T follicular helper cell (primary cell): Measurements from ENCODE around the gene PTPRCAP.
"Not testable (repeated sequence)": the region's sequence is repeated elsewhere in the genome, so short reads cannot be mapped to it uniquely, and the experiment has no call there.

Source experiments
- DNase-seq: peaks from one replicate; pipeline ENCODE4 v3.0.0-alpha.2; 2020; ENCODE audit warnings: low read depth
- total RNA-seq, 2 experiments: gene quantifications; one replicate each; lab custom pipeline; 2026; lab: John Stamatoyannopoulos, UW

The PTPRCAP gene
- 0 reads per million in 2 experiments for total RNA-seq

GRCh38 chr11:67437082-67437808, at the start of gene PTPRCAP:
TSS of gene PTPRCAP (minus strand) at chr11:67437682. CDS start at chr11:67437619, 63 bp downstream.
- peak; percentile 74 for DNase-seq

DNA sequence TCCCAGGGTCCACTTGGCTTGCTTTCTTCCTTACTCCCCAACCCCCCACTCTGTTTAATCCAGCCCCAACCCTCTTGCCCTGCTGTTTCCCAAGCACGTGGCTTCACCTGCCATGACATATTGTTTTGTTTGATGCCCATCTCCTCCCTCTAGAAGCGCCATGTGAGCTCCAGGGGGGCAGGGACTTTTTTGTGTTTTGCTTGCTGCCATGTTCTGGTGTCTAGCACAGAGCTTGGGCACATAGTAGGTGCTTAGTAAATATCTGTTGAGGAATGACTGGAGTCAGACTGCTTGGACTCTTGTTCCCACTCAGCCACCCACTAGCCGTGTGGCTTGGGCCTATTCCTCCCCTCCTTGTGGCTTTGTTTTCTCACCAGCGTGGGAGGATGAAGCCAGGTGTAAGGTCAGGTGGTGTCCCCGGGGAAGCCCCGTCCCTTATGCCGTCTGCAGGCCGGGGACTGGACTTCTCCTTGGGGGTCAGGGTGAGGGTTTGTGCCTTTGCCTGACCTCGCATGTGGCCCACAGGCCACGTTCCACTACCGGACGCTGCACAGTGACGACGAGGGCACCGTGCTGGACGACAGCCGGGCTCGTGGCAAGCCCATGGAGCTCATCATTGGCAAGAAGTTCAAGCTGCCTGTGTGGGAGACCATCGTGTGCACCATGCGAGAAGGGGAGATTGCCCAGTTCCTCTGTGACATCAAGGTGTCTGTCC, 49.2 kb upstream of the PTPRCAP start:
- DNase-seq, result no peak

DNA sequence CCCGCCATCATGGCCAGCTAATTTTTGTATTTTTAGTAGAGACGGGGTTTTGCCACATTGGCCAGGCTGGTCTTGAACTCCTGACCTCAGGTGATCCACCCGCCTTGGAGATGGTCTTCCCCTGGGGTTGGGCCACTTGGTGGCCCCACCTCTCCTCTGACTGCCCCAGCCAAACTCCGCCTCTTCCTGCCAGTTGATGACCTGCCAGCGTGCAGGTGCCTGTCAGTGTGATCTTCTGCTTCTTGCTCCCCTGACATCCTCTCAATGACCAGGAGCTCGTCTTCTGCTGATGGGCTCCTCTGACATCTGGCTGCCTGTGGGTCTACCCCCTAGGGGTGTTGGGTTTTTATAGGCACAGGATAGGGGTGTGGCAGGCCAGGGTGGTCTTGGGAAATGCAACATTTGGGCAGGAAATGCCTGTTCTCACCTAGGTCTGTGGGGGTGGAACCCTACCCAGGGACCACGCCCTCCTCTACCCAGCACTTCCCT, 48.4 kb upstream of the PTPRCAP start:
- DNase-seq, result not testable (repeated sequence)

DNA sequence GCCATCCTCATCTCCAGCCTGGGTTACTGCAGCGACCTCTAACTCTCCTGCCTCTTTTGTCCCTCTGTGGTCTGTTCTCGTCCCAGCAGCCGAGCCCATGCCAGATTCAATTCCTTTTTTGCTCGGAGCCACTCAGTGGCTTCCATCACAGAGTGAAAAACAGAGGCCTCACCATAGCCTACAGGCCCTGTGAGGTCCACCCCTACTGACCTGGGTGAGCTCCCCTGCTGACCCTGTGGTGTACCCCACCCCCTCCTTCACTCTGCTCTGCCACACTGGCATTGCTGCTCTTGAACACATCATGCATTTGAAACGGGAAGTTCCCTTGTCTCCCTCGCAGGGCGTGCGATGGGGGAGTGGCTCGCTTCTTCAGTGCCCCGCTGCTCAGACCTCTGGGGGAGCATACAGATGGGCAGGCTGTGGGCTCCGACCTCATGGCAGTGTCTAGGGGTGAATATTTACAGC, 47.4 kb upstream of the PTPRCAP start:
- no peak for DNase-seq

DNA sequence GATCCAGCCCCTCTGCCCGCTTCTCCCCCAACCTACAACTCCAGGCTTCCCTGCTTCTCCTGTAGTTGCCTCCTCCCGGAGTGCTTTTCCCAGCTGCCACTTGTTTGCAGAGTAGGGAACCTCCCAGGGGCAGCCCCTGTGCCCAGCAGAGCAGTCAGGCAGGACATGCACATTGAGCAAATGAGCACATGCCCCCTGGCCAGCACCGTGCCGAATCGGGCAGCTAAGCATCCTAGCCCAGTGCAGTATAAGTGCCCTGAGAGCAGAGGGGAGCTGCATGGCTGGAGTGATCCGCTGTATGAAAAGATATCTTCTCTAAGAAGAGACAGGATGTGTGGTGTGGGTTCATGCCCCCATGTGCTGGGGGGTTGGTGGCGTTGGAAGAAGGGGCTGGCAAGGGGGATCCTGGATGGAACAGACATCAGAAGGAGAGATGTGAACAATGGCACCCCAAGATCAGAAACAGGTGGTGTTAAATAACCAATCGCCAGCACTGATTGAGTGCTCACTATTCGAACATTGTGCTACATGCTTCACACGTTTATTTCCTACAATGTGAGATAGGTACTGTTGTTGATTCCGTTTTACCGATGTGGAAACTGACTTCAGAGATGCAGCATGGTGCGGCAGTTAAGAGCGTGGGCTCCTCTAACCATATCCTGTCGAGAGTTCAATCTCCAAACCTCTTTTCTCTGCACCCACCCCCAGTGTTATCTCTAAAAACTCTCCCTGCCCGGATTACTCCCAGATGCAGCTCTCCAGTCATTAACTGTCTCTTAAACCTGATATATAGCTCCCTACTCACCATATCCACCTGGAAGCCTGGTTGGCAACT, 46.6 kb upstream of the PTPRCAP start:
- DNase-seq, result no peak

- peak; percentile 97 for DNase-seq
Observed at GRCh38 chr11:67482827-67483798, 45.6 kb upstream of the PTPRCAP start, which contains the start of gene AIP. TSS of gene AIP (plus strand) at chr11:67483026. CDS start at chr11:67483159, 133 bp downstream.

DNA sequence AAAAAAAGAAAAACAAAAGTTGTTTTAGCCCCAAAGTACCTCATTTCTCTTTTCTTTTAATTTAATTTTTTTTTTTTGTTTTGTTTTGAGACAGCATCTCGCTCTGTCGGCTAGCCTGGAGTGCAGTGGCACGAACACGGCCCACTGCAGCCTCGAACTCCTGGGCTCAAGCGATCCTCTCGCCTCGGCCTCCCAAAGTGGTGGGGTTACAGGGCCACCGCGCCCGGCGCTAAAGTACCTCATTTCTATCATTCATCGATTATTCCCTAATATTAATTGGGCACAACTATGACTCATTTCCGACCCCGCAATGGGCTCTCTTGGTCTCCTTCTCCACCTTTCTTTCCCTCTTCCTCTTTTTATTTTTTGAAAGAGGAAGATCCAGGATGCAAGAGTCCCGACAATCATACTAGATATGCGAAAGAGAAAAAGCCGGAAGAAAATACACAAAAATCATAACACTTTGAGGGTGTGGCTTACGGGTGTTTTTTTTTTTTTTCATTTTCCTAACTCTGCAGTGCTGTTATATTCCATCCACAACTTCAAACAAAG, 44.9 kb upstream of the PTPRCAP start:
- DNase-seq, result no peak

- DNase-seq, result not testable (repeated sequence)
Observed at GRCh38 chr11:67477344-67478050, 40.0 kb upstream of the PTPRCAP start.

DNA sequence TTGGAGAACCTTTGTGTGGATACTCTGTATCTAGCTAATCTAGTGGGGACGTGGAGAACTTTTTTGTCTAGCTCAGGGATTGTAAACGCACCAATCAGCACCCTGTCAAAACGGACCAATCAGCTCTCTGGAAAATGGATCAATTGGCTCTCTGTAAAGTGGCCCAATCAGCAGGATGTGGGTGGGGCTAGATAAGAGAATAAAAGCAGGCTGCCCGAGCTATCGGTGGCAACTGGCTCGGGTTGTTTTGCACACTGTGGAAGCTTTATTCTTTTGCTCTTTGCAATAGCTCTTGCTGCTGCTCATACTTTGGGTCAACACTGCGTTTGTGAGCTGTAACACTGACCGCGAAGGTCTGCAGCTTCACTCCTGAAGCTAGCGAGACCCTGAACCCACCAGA, 39.2 kb upstream of the PTPRCAP start:
- not testable (repeated sequence) for DNase-seq

DNA sequence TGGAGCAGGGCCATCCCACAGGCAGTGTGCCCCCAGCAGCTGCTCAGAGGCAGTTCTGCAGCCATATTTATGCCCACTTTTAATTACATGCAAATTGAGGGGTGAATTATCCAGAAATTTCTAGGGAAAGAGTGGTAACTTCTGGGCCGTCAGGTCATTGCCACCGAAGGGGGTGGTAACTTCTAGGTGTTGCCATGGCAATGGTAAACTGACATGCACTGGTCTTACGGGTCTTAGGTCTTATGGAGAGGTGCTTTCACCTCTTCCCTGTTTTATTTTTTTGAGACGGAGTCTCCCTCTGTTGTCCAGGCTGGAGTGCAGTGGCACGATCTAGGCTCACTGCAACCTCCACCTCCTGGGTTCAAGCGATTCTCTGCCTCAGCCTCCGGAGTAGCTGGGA, 35.4 kb upstream of the PTPRCAP start:
- DNase-seq, result no peak

DNA sequence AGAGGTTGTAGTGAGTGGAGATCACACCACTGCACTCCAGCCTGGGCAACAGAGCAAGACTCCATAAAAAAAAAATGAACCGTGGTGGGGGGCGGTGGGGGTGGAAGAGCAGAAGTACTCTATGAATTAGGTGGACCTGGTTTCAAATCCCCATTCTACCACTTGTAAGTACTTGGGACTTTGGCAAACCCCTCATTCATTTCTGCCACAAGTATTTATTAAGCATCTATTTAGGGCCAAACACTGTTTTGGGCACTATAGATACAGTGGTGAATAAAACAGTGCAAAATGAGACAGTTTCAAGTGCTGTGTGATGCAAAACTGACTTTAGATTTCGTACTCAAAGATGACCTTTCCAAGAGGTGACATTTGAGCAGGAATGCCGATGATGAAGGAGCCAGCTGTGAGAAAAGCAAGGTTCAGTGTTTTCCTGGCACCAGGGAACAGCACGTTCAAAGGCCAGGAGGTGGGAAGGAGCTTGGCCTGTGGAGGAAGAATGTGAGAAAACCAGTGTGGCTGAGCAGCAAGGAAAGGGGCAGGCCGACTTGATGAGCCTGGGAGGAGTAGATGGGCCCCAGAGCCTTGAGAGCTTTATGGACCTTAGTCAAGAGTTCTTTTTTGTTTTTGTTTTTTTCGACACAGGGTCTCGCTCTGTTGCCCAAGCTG, 33.0 kb upstream of the PTPRCAP start:
- DNase-seq, result no peak

- DNase-seq, result no peak
Observed at GRCh38 chr11:67469508-67469811, 32.0 kb upstream of the PTPRCAP start.

GRCh38 chr11:67468759-67469507, 31.5 kb upstream of the PTPRCAP start, which contains the start of gene TMEM134:
TSS of gene TMEM134 (minus strand) at chr11:67469251. CDS start at chr11:67469192, 59 bp downstream.
- DNase-seq, result peak; percentile 90

GRCh38 chr11:67468456-67468758, 30.9 kb upstream of the PTPRCAP start:
- DNase-seq, result no peak

- DNase-seq, result no peak
Observed at GRCh38 chr11:67468056-67468455, 30.6 kb upstream of the PTPRCAP start.

DNA sequence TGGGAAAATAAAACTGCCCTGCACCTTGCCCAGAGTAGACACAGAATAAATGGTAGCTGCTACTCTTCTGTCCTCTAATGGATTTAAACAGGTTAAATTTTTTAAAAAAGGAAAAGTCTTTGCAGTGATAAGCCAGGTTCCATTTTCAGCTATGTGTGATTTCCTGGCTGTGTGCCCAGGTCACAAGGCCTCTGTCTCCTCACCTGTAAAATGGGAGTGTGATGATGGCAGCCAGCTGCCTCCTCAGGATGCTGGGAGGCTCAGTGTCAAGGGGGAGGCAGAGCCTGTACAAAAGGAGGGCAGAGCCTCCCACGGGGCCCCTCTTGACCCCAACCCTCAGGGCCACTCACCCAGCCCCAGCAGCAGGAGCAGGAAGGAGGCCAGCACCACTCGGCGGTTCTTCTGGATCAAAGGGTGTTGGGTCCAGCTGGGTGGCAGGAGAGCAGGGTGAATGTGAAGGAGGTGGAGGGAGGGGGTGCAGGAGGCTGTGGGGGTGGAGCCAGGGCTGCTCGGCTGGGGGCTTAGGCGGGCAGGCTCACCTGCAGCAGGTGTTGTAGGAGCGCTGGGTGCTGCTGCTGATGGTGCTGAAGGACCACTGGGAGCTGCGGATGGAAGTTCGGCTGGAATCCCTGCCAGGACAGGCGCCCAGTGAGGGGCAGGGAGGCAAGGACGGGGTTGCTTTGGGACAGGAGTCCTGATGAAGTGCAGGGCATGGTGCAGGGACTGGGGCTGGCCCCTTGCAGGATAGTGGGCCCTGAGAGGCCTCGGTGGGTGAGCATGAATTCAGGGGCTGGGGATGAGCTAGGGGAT, 29.7 kb upstream of the PTPRCAP start:
- DNase-seq, result no peak

DNA sequence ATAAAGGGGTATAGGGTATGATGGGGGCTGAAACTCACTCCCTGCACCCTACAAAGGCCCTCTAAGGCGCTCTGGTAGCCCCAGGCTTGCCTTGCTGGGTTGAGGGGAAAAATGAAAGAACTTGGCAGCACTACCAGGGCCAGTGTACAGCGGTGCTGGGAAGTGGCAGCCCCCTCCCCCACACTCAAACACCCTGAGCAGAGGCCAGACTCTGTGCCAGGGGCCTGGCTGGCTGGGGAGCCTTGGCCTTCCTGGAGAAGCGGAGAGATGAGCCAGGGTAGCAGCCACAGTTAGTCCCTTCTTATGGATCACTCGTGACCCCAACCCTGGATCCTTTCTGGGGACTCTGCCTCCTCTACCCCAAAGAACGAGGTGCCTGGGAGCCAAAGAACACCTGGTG, 28.9 kb upstream of the PTPRCAP start:
- no peak for DNase-seq

DNA sequence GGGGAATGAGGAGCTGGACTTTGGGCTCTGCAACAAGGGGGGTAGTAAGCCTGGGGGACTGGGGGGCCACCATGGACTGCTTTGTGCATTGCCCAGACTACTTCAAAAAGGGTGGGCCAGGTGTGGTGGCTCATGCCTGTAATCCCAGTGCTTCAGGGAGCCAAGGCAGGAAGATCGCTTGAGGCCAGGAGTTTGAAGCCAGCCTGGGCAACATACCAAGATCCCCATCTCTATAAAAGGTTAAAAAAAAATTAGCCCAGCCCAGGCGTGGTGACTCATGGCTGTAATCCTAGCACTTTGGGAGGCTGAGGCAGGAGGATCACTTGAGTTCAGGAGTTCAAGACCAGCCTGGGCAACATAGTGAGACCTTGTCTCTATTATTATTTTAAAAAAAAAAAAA, 28.0 kb upstream of the PTPRCAP start:
- not testable (repeated sequence) for DNase-seq
